ENCODE measurements around the gene CMC2.

GRCh38 chr16:80973991-80974390, 32.7 kb downstream of the CMC2 start:
- TF ChIP-seq SP1 (IDR thresholded peaks at IDR 0.05), result no peak
- no peak for TF ChIP-seq FOXK2 (IDR thresholded peaks at IDR 0.05)
- no peak for TF ChIP-seq TARDBP (IDR thresholded peaks at IDR 0.05)
- no peak for TF ChIP-seq FOXA1 (IDR thresholded peaks at IDR 0.05)
- no peak for TF ChIP-seq HDGF (IDR thresholded peaks at IDR 0.05; ENCODE audit: borderline replicate concordance)
- no peak for TF ChIP-seq ZNF384 (IDR thresholded peaks at IDR 0.05)
- TF ChIP-seq L3MBTL2 (conservative IDR thresholded peaks at IDR 0.05), result no peak
- TF ChIP-seq FOXM1 (IDR thresholded peaks at IDR 0.05; ENCODE audit: borderline replicate concordance), result no peak
